HG02852 (cell line): Measurements from ENCODE around the gene CTCF.
A peak's percentile ranks its signal among the peaks of the same experiment; 100 is the strongest.

ENCODE experiments used
- ATAC-seq: cut with Tn5 transposase; IDR thresholded peaks from one replicate; pipeline ENCODE4 v1.9.1; 2021; ENCODE audit warnings: mild to moderate bottlenecking, moderate library complexity; ENCODE audit not compliant: unreplicated experiment

The CTCF gene

DNA sequence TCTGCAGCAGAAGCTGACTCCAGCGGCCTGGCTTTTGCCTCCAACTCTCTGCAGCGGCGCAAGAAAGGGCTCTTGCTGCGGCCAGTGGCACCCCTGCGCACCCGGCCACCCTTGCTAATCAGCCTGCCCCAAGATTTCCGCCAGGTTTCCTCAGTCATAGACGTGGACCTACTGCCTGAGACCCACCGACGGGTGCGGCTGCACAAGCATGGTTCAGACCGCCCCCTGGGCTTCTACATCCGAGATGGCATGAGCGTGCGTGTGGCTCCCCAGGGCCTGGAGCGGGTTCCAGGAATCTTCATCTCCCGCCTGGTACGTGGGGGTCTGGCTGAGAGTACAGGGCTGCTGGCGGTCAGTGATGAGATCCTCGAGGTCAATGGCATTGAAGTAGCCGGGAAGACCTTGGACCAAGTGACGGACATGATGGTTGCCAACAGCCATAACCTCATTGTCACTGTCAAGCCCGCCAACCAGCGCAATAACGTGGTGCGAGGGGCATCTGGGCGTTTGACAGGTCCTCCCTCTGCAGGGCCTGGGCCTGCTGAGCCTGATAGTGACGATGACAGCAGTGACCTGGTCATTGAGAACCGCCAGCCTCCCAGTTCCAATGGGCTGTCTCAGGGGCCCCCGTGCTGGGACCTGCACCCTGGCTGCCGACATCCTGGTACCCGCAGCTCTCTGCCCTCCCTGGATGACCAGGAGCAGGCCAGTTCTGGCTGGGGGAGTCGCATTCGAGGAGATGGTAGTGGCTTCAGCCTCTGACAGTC lies 99.7 kb downstream of the CTCF start:
- no peak for ATAC-seq

DNA sequence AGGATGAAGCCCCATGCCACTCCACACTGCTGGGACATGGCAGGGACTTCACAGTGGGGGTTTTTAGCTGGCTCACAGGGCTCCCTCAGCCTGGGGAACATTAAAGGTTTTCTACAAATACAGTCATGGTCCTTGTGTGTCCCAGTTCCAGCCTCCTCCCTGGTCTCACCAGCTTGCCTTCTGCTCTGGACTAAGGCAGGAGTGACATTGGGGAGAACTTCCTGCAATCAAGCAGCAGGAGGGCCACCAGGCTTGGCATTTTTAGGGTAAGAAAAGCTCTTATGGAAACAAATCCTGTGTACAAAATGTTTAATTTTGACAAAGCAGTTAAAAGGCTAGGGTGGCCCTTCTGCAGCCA lies 100.3 kb downstream of the CTCF start:
- ATAC-seq, result no peak

DNA sequence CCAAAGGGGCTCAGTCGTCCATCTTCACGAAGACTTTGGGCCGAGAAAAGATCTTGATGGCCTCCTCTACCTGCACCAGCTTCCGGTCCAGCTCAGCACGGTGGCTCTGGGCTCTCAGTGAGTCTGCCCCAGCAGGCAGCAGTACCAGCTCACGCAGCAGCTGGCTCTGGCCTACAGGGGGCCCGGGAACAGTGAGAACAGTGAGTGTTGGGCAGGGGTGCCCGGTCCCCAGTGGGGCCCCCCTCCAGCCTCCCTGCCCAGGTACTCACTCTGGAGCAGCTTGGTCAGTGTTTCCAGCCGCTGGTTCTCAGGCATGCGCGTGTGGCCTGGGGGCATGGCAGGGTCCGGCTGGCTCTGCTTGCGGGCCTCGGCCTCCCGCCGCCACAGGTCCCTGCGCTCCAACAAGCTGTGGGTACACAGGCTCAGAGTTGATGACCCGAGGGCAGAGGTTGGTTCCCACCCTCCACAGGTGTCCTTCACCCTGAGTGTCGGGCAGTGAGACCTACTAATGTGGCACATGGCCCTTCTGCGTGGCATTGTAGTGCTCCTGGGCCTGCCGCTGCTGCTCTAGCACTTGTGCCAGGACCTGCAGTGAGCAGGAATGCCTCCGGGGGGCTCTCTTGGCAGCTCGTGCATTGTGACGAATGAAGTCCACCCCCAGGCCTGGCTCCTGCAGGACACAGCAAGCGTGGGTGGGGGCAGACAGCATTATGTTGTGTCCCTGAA lies 101.0 kb downstream of the CTCF start:
- ATAC-seq, result no peak

DNA sequence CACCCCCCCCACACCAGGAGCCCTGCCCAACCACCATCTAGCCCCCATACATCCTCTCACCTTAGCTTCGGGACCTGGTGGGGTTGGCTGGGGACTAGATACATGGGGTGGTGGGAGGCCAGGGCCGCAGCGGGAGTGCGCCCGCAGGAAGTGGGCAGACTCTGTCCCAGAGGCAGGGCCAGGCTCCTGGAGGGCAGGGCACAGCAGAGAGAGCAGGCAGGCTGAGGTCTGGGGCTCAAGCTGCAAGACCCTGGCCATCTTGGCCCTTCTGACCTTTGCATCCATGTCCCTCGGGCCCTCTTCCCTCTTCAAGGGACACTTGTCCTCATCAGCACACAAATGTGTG lies 101.5 kb downstream of the CTCF start:
- no peak for ATAC-seq

DNA sequence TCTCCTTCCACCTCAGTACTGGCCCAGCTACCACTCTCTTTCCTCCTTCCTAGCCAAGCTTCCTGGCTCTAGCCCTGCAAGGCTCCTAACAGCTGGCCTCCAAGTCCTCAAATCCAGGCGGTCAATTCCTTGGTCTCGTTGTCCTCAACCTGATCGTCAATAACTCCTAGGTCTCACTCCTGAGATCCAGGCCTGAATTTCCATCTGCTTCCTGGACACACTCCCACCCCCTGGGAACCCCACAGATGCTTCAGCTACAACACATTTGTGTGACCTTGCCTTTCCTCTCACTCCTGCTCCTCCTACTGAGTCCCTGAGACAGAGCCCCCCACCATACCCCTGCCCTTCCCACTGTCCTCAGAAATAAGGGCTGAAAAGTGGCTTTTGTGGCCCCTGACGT lies 101.9 kb downstream of the CTCF start:
- ATAC-seq, result no peak

DNA sequence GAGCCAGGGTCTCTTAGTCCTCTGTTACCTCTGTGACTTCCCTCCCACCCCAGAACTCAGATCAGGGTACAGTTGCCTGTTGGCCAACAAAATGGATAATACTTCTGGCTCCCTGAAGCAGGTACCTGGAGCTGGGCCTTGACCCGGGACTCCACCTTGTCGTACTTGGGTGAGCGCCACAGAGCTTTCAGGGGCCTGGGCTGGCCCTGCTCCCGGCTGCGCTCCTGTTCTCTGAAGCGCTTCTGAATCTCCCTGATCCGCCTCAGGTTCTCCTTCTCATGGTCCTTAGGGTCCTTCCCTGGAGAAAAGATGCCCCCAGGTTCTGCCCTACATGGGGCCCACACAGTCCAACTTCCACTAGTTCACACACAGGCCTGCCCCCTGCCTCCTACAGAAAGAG lies 102.5 kb downstream of the CTCF start:
- ATAC-seq, result no peak

DNA sequence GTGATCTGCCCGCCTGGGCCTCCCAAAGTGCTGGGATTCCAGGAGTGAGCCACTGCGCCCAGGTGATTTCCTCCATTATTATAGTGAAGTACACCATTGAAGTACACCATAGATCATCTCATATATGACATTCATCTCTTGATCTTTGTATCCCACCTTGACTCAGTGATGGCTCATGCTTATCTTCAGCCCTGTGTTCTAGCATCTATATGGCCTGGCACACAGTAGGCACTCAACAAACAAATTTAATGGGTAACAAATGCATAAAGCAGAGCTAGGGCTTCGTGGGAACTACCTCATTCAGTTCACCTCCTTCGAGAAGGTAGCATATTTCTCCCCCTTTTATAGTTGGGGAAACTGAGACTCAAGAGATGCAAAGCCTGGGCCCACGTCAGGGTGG lies 103.3 kb downstream of the CTCF start:
- no peak for ATAC-seq

DNA sequence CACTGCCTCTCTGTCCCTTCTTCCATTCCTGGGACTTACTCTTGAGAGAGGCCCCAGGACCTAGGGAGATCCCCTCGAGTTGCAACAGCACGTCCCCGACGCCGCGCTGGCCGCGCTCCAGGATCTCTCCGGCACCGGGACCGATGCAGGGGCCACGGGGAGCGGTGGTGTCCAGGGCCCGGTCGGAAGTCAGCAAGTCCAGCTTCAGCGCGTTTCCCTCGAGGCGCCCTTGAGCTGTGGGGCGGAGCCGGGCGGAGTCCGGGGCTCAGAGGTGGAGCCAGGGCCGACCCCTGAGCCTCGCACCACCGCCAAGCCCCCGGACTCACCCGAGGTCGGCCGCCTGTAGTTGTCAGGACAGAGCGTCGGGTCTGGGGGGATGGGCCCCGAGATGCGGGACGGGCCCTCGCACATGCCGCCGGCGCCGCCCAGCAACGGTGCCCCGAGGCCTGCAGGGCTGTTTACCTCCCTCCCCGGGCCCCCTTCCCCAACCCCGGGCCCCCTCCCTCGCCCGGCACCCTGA lies 103.8 kb downstream of the CTCF start:
- peak; percentile 18 for ATAC-seq

DNA sequence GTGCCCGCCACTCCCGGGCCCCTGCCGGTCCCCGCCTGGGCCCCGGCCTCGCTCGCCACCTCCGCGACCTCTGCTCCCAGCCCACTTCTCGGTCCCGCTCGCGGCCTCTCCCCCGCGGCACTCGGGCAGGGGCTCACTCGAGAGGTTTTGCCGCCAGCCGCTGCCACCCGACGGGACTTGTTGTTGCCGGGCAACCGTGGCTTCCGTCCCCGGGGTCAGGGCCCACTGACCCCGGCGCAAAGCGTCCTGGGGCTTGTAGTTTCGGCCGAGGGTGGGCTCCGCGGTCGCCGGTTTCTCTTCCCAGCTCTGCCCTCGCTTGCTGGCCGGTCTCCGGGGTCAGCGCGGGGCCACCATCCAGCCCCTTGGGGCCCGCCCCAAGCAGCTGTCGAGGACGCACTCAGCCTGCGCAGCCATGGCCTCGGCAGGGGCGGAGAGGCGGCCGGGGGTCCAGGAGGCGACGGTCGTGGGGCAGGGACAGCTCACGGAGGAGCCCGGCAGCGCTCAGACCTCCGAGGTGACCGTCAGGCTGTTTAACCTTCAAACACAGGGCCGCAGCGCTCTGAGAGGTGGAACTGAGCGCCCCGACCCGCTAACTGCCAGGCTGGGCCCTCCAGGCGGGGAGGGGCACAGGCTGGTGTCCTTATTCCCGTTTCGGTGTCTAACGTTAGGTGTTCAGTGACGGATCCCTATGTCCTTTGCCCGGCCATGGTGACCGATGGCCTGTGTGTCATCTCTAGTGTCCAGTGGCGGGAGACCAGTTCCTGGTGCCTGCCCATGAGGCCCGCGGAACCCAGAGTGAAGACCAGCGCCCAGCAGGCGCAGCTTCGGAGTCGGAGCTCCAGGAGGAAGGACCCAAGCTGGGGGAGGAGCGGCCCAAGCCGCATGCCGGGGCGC lies 104.5 kb downstream of the CTCF start, which contains the start of the genes C16orf86 and ENKD1:
Gene C16orf86, plus strand, starts transcription at position 256 of the 894 bp plus-strand sequence. Its CDS starts 157 bp downstream, at position 413.
Gene ENKD1, minus strand, starts transcription at position 192 of the 894 bp plus-strand sequence. CDS start 308 bp downstream, outside the sequence.
- ATAC-seq, result peak; percentile 55

DNA sequence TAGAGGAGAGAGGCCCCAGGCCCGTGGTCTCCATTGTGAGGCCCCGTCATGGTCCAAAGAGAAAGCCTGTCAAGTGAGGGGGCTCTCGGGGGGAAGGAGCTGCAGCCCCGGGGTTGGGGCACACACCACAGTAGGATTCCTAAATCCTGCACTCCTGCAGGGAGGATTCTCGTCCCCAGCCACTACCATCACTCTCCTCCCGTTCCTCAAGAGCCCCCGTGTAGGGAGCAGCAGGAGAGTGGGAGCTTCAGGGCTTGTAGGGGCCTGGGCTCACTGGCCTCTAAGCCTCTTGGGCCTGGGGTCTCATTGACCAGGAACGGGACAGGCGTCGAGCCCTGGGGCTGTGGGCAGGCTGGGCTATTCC lies 105.1 kb downstream of the CTCF start:
- ATAC-seq, result no peak

DNA sequence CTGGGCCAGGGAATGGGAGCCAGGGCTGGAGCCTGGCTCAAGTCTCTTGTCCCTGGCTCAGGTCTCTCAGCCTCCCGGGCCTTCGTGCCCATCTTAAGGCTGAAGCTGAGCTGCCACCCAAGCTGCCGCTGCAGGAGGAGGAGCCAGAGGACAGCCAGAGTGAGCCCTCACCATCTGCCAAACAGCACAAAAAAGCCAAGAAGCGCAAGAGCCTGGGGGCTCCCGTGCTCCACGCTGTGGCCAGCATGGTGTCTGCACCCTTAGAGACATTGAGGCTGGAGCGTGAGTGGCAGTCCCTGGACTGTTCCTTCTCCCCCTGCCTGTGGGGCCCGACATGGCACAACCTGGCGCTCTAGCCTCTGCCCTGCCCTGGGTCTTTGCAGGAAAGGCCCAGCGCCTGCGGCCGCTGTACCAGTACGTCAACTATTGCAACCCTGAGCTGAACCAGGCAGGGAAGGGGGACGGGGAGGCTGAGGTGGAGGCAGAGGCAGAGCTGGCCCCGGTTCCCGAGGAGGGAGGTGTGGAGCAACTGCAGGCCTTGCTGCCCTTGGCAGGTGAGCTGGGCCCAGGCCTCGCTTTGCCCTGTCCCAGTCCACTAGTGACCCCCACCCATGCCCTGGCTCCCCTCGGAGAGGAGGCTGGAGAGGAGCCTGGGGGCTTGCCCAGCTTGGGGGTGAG lies 105.6 kb downstream of the CTCF start:
- peak; percentile 77 for ATAC-seq

DNA sequence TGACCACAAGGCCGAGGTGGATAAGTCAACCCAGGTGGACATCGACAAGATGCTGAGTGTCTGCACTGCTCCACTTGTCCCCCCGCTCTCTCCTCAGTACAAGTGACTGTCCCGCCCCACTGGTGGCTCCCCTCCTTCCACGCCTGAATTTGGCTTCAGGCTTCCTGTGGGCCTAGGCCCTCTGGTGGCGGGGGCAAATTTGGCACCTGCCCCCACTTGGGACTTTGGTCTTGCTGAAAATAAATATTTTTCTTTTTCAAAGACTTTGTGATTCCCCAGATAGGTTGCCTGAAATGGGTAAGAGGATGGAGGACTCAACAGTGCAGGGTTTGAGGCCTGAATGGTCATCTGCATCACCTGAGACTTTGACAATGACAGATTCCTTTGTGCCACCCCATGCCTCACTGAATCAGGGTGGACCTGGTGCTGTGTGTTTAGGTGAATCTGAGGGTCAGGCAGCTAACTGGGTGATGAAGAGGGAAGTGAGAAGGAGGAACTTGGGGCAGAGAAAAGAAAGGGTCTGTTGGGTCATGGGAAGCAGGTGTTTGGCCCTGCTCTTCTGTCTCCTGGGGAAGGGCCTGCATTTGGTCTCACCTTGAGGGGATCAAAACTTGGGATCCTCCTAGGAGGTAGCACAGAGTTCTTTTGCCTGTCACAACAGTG lies 106.3 kb downstream of the CTCF start:
- ATAC-seq, result no peak

DNA sequence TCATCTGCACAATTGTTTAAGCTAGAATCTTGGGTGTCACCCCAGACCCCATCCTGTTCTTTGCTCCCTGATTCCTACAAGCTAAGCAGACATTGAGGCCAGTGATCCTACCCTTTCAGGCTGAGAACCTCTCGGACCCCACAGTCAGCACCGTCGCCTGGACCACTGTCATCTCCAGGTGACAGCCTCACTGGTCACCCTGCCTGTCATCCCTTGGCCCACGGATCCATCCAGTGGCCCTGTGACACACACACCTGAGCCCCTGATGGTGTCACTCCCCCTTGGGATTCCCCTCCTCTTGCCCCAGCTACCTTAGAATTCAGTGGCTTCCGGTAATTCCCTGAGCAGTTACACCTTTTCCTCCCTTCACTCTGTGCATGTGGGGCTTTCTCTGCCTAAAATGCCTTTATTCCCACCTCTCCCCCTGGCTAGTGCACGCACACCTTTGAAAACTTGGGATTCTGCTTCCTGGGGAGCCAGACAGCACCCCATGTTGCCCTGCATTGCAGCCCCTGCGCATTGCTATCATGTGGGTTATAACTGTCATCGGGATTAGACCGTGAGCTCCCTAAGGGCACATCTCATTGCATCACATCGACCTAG lies 107.3 kb downstream of the CTCF start:
- ATAC-seq, result no peak

DNA sequence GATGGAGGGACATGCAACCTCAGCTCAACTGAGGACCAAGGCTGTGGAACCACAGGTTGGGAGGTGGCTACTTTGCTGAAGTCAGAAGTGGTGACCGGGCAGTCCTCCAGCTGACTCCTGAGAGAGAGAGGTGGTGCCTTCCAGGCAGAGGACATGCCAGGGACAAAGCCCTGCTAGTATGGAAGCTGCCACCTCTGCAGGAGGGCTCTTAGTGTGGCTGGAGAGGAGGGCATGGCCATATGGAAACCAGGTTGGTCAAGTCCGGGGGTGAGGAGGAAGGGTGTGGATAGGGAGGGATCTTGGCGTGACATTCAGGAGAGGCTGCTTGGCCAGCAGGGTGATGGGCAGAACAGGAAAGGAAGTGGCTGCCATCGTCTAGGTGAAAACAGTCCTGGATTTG lies 110.0 kb downstream of the CTCF start:
- ATAC-seq, result no peak

DNA sequence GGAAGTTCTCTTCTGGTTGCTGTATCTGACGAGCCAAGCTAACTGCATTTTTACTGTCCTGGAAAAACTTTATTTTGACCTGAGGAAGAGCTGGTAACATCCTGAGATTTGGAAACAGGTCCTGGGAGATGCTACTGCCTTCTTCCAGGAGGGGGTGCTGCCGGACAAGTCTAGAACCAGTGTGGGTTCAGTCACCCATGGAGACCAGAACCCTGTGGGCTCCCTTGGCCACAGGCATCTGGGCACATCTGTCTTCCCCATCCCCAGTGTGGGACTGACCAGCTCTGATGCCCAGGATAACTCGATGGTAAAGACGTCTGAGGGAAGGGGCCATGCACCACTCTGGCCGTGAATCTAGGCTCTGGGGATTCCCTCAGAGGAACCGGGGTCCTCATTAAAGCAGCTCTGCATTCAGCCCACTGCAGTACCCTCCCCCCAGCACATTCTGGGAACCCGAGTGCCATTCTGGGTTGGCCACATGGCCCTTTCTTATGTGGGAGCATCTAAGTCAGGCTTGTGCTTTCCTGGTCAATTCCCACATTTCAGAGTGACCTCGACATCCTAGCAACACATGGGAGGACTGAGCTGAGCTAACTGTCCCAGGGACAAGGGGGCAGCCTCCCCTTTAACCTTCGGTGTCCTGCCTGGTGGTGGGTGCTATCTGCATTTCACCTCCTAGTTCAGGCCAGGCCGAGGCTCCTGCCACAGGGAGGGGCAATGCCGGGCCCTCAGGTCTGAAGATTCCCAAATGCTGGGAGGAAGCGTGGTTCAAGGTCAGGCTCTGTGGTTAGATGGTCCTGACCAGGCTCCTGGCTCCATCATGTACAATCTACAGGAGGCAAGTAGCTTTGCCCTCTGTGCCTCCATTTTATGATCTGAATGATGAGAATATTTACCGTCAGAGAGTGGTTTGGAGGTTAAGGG lies 110.7 kb downstream of the CTCF start:
- no peak for ATAC-seq

DNA sequence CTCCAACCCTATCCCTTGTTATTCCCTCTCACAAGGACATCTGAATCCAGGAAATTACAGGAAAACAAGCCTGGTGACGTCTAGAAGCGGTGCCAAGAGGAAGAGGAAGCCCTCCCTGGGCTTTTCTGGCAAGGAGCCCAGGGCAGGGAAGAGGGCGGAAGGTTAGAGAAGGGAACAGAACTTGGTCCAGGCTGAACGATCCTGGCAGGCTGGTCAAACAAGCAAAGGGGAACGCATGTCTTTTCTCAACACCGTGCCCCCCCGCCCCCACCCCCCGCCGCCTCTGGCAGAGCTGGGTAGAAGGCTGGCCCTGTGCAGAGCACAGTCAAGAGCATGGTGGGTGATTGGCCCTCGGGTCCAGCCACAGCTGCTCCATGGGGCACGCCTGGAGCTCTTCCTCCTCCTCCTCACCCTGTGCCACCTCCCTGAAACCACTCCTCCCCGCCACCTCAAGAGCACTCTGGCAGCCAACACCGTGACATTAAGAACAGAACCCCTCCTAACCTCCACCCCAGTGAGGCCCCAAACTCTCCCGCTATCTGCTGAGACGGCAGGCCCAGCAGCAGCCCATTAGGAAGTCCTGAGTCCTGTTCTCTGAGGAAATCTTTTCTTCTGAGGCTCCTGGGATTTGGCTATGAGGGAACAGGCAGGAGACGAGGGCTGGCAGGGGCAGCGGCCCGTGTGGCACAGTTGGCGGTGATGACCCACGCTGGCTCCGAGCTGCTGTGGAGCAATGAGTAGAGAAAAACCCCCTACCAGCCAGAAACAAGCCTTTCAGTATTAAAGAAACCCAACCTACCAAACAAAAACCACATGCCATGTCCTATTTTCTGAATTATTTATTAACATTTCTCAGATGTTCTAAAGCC lies 111.6 kb downstream of the CTCF start:
- ATAC-seq, result no peak

DNA sequence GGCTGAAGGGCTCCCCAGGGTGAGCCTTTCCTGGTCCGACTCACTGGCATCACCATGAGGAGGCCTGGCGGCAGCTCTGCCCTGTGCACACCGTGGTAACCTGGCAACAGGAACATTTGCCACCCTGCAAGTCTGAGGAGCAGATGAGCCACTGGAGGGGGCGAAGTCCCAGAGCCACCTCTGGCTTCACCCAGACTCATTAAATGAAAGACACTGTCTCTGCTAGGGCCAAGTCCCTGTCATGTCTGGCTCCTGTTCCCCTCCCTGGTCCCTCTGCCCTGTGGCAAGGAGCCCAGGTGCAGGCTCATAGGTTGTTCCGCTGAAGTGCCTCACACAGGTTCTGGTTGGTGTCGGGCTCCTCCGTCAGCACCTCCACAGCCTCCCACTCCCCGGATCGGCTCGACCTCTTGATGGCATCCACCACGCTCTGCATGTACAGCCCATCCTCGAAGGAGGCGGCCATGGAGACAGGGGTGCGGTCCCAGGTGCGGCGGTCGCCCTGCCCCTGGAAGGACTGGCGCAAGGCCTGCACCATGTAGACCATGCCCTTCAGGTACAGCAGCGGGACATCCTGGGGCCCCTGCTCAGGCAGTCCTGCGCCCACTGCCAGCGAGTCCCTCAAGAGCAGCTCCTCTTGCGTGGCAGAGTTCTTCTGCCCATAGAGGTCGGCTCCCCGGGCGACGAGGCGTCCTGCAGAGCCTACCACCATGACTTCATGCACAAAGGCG lies 112.7 kb downstream of the CTCF start:
- no peak for ATAC-seq
